PC-9 (cell line): ENCODE results near the gene PLCG2.

Experiments
- CTCF ChIP-seq: fragments of 200-600 bp; sonication (generic); conservative IDR thresholded peaks from 2 replicates; pipeline ENCODE4 v1.6.1; 2017; ENCODE audit warnings: mixed run types, antibody characterized with exemption, mild to moderate bottlenecking, moderate library complexity
- EZH2 ChIP-seq: fragments of 200-600 bp; sonication (generic); IDR thresholded peaks from 2 replicates; pipeline ENCODE4 v1.8.0; 2017; ENCODE audit warnings: antibody characterized with exemption, low read depth

DNA sequence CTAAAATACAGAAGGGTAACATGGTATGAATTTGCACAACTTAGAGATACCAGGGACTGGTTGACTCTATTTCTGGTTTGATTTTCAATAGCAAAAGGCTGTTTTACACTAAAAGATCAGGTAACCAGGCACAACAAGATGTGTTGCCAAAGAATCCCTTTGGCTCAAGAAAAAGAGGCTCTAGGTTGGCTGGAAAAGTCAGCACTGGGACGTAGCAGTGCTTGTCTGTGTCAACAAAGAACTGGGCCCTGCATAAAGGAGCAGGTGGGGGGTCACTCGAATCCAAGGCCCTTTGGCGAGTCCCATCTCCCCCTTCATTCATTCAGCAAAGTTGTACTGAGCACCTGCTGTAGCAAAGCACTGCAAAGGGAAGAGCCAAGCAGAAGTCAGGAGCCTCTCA is 213.8 kb downstream of the PLCG2 start:
- TF ChIP-seq CTCF (no peak), EZH2 (no peak)
